ENCODE data around the gene SMO. TPM values are rescaled to one million over a fixed set of nuclear protein-coding genes. Genes with fewer than 3 reads are reported as not detected.

Gene SMO
- total and polyA plus RNA-seq, 4 donors, result 2.9 to 16.3 (median 10.7) TPM

GRCh38 chr7:129159539-129159938 is 28.9 kb upstream of the SMO start:
- H3K27me3 ChIP-seq (ENCODE audit: control insufficient read depth in 4 of 4, insufficient read depth in 4 of 4, low read length in 3 of 4), result no peaks in the 10 kb centered on the region
- WGBS, result 73% methylated on average over 3 of the region's 3 CpGs
- TF ChIP-seq JUND (IDR thresholded peaks at IDR 0.05), result no peak
- TF ChIP-seq REST (IDR thresholded peaks at IDR 0.05), result no peak
- TF ChIP-seq ATF3 (IDR thresholded peaks at IDR 0.05), result no peak
- no peak for TF ChIP-seq CTCF (IDR thresholded peaks at IDR 0.05; ENCODE audit: low read depth, low read length, missing input control)
- no peak for TF ChIP-seq FOXA1 (IDR thresholded peaks at IDR 0.05)

GRCh38 chr7:129160161-129160905 is 28.1 kb upstream of the SMO start:
- Histone ChIP-seq H3K9ac (ENCODE audit: low read depth in 1 of 2, low read length in 2 of 2) (no peak overlapping the region), H3K4me3 (ENCODE audit: low read depth in 1 of 3, low read length in 3 of 3) (no peak overlapping the region), H3K4me1 (ENCODE audit: control insufficient read depth in 4 of 4, insufficient read depth in 4 of 4, low read length in 3 of 4) (peaks cover 0 to 3% (median 0%) of the 10 kb centered on the region in 4 donors), H3K27me3 (ENCODE audit: control insufficient read depth in 4 of 4, insufficient read depth in 4 of 4, low read length in 3 of 4) (no peaks in the 10 kb centered on the region), H3K36me3 (ENCODE audit: control insufficient read depth in 4 of 4, insufficient read depth in 3 of 4, low read depth in 1 of 4, low read length in 3 of 4) (peaks cover 0 to 3% (median 0%) of the 10 kb centered on the region in 4 donors), H3K27ac (ENCODE audit: low read depth in 1 of 2, low read length in 2 of 2) (no peak overlapping the region), H3K9me3 (ENCODE audit: control insufficient read depth in 4 of 4, low read length in 3 of 4) (no peaks in the 10 kb centered on the region)
- TF ChIP-seq RAD21 (IDR thresholded peaks at IDR 0.05) (no peak), FOXA1 (IDR thresholded peaks at IDR 0.05) (no peak), YY1 (IDR thresholded peaks at IDR 0.05) (no peak), HNF4A (conservative IDR thresholded peaks at IDR 0.05) (no peak), MAX (IDR thresholded peaks at IDR 0.05) (no peak), HNF4G (IDR thresholded peaks at IDR 0.05) (no peak), JUND (IDR thresholded peaks at IDR 0.05) (no peak), FOXA2 (IDR thresholded peaks at IDR 0.05) (no peak), REST (IDR thresholded peaks at IDR 0.05) (no peak), NR2F2 (IDR thresholded peaks at IDR 0.05) (no peak), GABPA (IDR thresholded peaks at IDR 0.05 in 1 of 2, conservative IDR thresholded peaks at IDR 0.05 in 1 of 2) (no peak), CTCF (IDR thresholded peaks at IDR 0.05; ENCODE audit: low read depth, low read length, missing input control) (no peak), ZBTB33 (IDR thresholded peaks at IDR 0.05) (no peak), TAF1 (conservative IDR thresholded peaks at IDR 0.05) (no peak), ATF3 (IDR thresholded peaks at IDR 0.05) (no peak), SP1 (IDR thresholded peaks at IDR 0.05) (no peak)
- WGBS, result 95% methylated on average over 3 of the region's 3 CpGs
- DNase-seq (ENCODE audit: low spot score), result no peak

More at GRCh38 chr7:129159539-129159938, 28.9 kb upstream of the SMO start:
- Histone ChIP-seq H3K9ac (ENCODE audit: low read depth in 1 of 2, low read length in 2 of 2) (no peak overlapping the region), H3K4me1 (ENCODE audit: control insufficient read depth in 4 of 4, insufficient read depth in 4 of 4, low read length in 3 of 4) (peaks cover 0 to 3% (median 0%) of the 10 kb centered on the region in 4 donors), H3K4me3 (ENCODE audit: low read depth in 1 of 3, low read length in 3 of 3) (no peak overlapping the region), H3K9me3 (ENCODE audit: control insufficient read depth in 4 of 4, low read length in 3 of 4) (no peaks in the 10 kb centered on the region), H3K36me3 (ENCODE audit: control insufficient read depth in 4 of 4, insufficient read depth in 3 of 4, low read depth in 1 of 4, low read length in 3 of 4) (peaks cover 0 to 3% (median 0%) of the 10 kb centered on the region in 4 donors), H3K27ac (ENCODE audit: low read depth in 1 of 2, low read length in 2 of 2) (no peak overlapping the region)
- no peak for DNase-seq (ENCODE audit: low spot score)

Data from liver (tissue), 9 donors.